Nephron progenitor cell (in vitro differentiated cells): ENCODE results near the gene KRT86.

Experiments
- DNase-seq: peaks from one replicate; pipeline ENCODE4 v3.0.0; 2021
- H3K27ac Mint-ChIP-seq: 2 replicates; pipeline ENCODE4 v1.8.0; 2021; ENCODE audit warnings: mild to moderate bottlenecking, moderate library complexity, mixed read lengths
- H3K27me3 Mint-ChIP-seq: 2 replicates; pipeline ENCODE4 v1.8.0; 2021; ENCODE audit warnings: mild to moderate bottlenecking, low read depth, mixed read lengths; ENCODE audit not compliant: poor library complexity
- H3K36me3 Mint-ChIP-seq: 2 replicates; pipeline ENCODE4 v1.8.0; 2021; ENCODE audit warnings: low read depth, mixed read lengths
- H3K4me1 Mint-ChIP-seq: 2 replicates; pipeline ENCODE4 v1.8.0; 2021; ENCODE audit warnings: mixed read lengths
- H3K4me3 Mint-ChIP-seq: 2 replicates; pipeline ENCODE4 v1.8.0; 2021; ENCODE audit warnings: mild to moderate bottlenecking, moderate library complexity, mixed read lengths
- H3K9me3 Mint-ChIP-seq: 2 replicates; pipeline ENCODE4 v1.8.0; 2021; ENCODE audit warnings: mild to moderate bottlenecking, moderate library complexity, mixed read lengths
- CTCF ChIP-seq: fragments of 200-600 bp; sonication (generic); IDR thresholded peaks from 2 replicates; pipeline ENCODE4 v1.5.0; 2021; ENCODE audit warnings: antibody characterized with exemption

The KRT86 gene

GRCh38 chr12:52279422-52280318, 5.2 kb downstream of the KRT86 start:
- H3K4me1 Mint-ChIP-seq = peaks cover 29% of the 10 kb centered on the region
- no peaks in the 10 kb centered on the region for H3K36me3 Mint-ChIP-seq
- no peak for TF ChIP-seq CTCF
- H3K27me3 Mint-ChIP-seq = peaks cover 49% of the 10 kb centered on the region
- no peak for DNase-seq
- H3K4me3 Mint-ChIP-seq = peak overlapping the region; percentile 24
- no peaks in the 10 kb centered on the region for H3K9me3 Mint-ChIP-seq
- no peak overlapping the region for H3K27ac Mint-ChIP-seq

GRCh38 chr12:52280319-52280795, 5.9 kb downstream of the KRT86 start:
- H3K27ac Mint-ChIP-seq = no peak overlapping the region
- no peak for TF ChIP-seq CTCF
- peaks cover 44% of the 10 kb centered on the region for H3K27me3 Mint-ChIP-seq
- H3K9me3 Mint-ChIP-seq = no peaks in the 10 kb centered on the region
- peaks cover 29% of the 10 kb centered on the region for H3K4me1 Mint-ChIP-seq
- no peak overlapping the region for H3K4me3 Mint-ChIP-seq
- no peak for DNase-seq
- no peaks in the 10 kb centered on the region for H3K36me3 Mint-ChIP-seq

- no peaks in the 10 kb centered on the region for H3K36me3 Mint-ChIP-seq
- H3K4me3 Mint-ChIP-seq = no peak overlapping the region
- peaks cover 29% of the 10 kb centered on the region for H3K4me1 Mint-ChIP-seq
- H3K9me3 Mint-ChIP-seq = no peaks in the 10 kb centered on the region
- no peak for TF ChIP-seq CTCF
- H3K27me3 Mint-ChIP-seq = peaks cover 41% of the 10 kb centered on the region
- H3K27ac Mint-ChIP-seq = no peak overlapping the region
- no peak for DNase-seq
Measured at GRCh38 chr12:52280796-52281560, 6.5 kb downstream of the KRT86 start.

- peaks cover 20% of the 10 kb centered on the region for H3K4me1 Mint-ChIP-seq
- H3K4me3 Mint-ChIP-seq = no peak overlapping the region
- no peaks in the 10 kb centered on the region for H3K36me3 Mint-ChIP-seq
- DNase-seq = no peak
- H3K27ac Mint-ChIP-seq = no peak overlapping the region
- no peak for TF ChIP-seq CTCF
- no peaks in the 10 kb centered on the region for H3K9me3 Mint-ChIP-seq
- H3K27me3 Mint-ChIP-seq = peaks cover 11% of the 10 kb centered on the region
Measured at GRCh38 chr12:52284562-52285171, 10.2 kb downstream of the KRT86 start.

- H3K27ac Mint-ChIP-seq = no peak overlapping the region
- H3K27me3 Mint-ChIP-seq = peaks cover 11% of the 10 kb centered on the region
- no peak for TF ChIP-seq CTCF
- H3K4me3 Mint-ChIP-seq = no peak overlapping the region
- H3K9me3 Mint-ChIP-seq = no peaks in the 10 kb centered on the region
- DNase-seq = no peak
- H3K4me1 Mint-ChIP-seq = peaks cover 16% of the 10 kb centered on the region
- no peaks in the 10 kb centered on the region for H3K36me3 Mint-ChIP-seq
Measured at GRCh38 chr12:52285172-52285745, 10.8 kb downstream of the KRT86 start.
